Measurements from ENCODE around the gene IQGAP3. TPM values are rescaled to one million over a fixed set of nuclear protein-coding genes. Genes with fewer than 3 reads are reported as not detected.
"Not testable (repeated sequence)": the region's sequence is repeated elsewhere in the genome, so short reads cannot be mapped to it uniquely, and the experiment has no call there.

The IQGAP3 gene
- total and polyA plus RNA-seq, 9 donors = 0.05 to 1.2 (median 0.30) TPM; not detected in 1

DNA sequence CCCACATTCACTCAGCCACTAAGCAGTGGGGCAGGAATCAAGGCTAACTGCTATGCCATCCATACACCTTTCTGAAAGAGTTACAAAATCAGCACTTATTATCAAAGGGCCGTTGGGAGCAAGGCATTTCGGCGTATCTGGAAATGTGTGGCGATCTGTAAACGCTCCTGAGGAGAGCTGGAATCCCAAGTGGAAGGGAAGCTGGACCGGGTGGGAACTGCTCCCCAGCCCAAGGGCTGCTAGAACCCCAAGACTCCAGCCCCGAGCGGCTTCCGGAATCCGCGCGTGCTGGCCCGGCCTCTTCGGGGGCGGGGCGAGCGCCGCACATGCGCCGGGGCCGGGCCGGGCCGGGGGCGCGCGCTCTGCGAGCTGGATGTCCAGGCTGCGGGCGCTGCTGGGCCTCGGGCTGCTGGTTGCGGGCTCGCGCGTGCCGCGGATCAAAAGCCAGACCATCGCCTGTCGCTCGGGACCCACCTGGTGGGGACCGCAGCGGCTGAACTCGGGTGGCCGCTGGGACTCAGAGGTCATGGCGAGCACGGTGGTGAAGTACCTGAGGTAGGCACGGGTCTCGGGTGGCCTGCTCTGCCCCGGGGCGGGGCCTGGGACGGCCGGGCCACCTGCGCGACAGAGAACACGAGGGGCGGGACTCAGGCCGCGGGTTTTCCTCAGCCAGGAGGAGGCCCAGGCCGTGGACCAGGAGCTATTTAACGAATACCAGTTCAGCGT lies 19.2 kb upstream of the IQGAP3 start, which contains the start of gene NAXE:
Gene NAXE (plus strand): TSS at position 345 of the 726 bp plus-strand sequence. CDS start 29 bp downstream, at position 374.
- Histone ChIP-seq H3K4me3 (peak within 1 kb of the TSS; percentile 51), H3K4me1 (ENCODE audit: insufficient read depth) (no peaks in the 10 kb centered on the region), H3K27ac (peak within 1 kb of the TSS; percentile 59 to 71), H3K9me3 (no peaks in the 10 kb centered on the region), H3K36me3 (no peaks in the 10 kb centered on the region), H3K27me3 (no peaks in the 10 kb centered on the region)
- no peak for TF ChIP-seq EP300 (IDR thresholded peaks at IDR 0.05)
- TF ChIP-seq CTCF (IDR thresholded peaks at IDR 0.05) = no peak
- peak; percentile 48 for TF ChIP-seq POLR2A (IDR thresholded peaks at IDR 0.05)
- intact Hi-C loops (cut with DNase I) = loop anchor here in 1 of 4 donors (5.0 kb wide), 1 partner anchor 134 kb away; no protein-coding TSS in a partner anchor
- peak; percentile 68 to 82 (median 78) for DNase-seq
- WGBS, 3 donors = 0 to 1% (median 1%) methylated on average over 50 to 60 of the region's 60 CpGs

- TF ChIP-seq EP300 (IDR thresholded peaks at IDR 0.05) = no peak
- no peak for TF ChIP-seq CTCF (IDR thresholded peaks at IDR 0.05)
- no peak for TF ChIP-seq POLR2A (IDR thresholded peaks at IDR 0.05)
- 15 to 20% (median 19%) methylated on average over 6 of the region's 6 CpGs for WGBS, 3 donors
- intact Hi-C loops (cut with DNase I) = loop anchor here in 1 of 4 donors (5.0 kb wide), 1 partner anchor 134 kb away; no protein-coding TSS in a partner anchor
- H3K36me3 ChIP-seq = no peaks in the 10 kb centered on the region
- peak overlapping the region; percentile 51 for H3K4me3 ChIP-seq
- no peaks in the 10 kb centered on the region for H3K4me1 ChIP-seq (ENCODE audit: insufficient read depth)
- H3K9me3 ChIP-seq = no peaks in the 10 kb centered on the region
- H3K27me3 ChIP-seq = no peaks in the 10 kb centered on the region
- no peak for DNase-seq
- peak overlapping the region in 1 of 2 donors; percentile 60 for H3K27ac ChIP-seq
Measured at GRCh38 chr1:156591181-156591431, 18.7 kb upstream of the IQGAP3 start.

DNA sequence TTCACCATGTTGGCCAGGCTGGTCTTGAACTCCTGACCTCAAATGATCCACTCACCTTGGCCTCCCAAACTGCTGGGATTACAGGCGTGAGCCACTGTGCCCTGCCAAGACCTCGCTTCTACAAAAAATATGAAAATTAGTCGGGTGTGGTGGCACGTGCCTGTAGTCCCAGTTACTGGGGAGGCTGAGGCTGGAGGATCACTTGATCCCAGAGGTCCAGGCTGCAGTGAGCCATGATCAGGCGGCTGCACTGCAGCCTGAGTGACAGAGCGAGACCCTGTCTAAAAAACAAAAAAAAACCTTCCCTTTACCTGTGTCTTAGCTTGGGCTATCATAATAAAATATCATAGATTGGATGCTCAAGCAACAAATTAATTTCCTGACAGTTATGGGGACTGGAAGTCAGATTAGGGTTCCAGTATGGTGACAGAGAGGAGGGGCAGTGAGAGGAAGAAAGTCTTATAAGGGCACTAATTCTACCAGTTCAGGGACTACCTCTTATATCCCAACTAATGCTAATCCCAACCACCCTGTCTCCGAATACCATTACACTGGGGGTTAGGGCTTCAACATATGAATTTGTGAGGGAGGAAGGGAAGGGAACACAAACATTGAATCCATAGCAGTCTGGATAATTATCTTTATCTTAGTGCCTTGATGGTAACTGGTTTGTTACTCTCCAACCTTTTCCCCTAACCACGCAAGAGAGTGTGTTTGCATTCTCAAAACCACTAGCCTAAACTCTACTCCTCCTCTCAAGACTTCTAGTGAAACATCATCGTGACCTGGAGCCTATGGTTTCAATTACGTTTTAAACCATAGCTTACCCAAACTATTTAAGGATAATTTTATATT lies 18.2 kb upstream of the IQGAP3 start:
- H3K27ac ChIP-seq = peak overlapping the region in 1 of 2 donors; percentile 60
- TF ChIP-seq CTCF (IDR thresholded peaks at IDR 0.05) (no peak), EP300 (IDR thresholded peaks at IDR 0.05) (no peak), POLR2A (IDR thresholded peaks at IDR 0.05) (no peak)
- 75 to 83% (median 82%) methylated on average over 10 of the region's 10 CpGs for WGBS, 3 donors
- no peaks in the 10 kb centered on the region for H3K9me3 ChIP-seq
- no peak overlapping the region for H3K4me3 ChIP-seq
- intact Hi-C loops (cut with DNase I) = loop anchor here in 1 of 4 donors (5.0 kb wide), 1 partner anchor 133 kb away; no protein-coding TSS in a partner anchor
- DNase-seq = no peak
- no peaks in the 10 kb centered on the region for H3K4me1 ChIP-seq (ENCODE audit: insufficient read depth)
- H3K27me3 ChIP-seq = no peaks in the 10 kb centered on the region
- H3K36me3 ChIP-seq = no peaks in the 10 kb centered on the region

- no peaks in the 10 kb centered on the region for H3K27me3 ChIP-seq
- no peak for DNase-seq
- no peaks in the 10 kb centered on the region for H3K9me3 ChIP-seq
- H3K4me3 ChIP-seq = no peak overlapping the region
- H3K27ac ChIP-seq = no peak overlapping the region
- intact Hi-C loops (cut with DNase I) = loop anchor here in 2 of 4 donors (5.0 to 10.0 kb wide), 2 partner anchors 65 to 127 kb away; no protein-coding TSS in a partner anchor
- 32 to 35% (median 33%) methylated on average over 5 of the region's 5 CpGs for WGBS, 3 donors
- H3K36me3 ChIP-seq = no peaks in the 10 kb centered on the region
- H3K4me1 ChIP-seq (ENCODE audit: insufficient read depth) = no peaks in the 10 kb centered on the region
- TF ChIP-seq POLR2A (IDR thresholded peaks at IDR 0.05) (no peak), EP300 (IDR thresholded peaks at IDR 0.05) (no peak), CTCF (IDR thresholded peaks at IDR 0.05) (no peak)
Measured at GRCh38 chr1:156589546-156589945, 17.2 kb upstream of the IQGAP3 start.

DNA sequence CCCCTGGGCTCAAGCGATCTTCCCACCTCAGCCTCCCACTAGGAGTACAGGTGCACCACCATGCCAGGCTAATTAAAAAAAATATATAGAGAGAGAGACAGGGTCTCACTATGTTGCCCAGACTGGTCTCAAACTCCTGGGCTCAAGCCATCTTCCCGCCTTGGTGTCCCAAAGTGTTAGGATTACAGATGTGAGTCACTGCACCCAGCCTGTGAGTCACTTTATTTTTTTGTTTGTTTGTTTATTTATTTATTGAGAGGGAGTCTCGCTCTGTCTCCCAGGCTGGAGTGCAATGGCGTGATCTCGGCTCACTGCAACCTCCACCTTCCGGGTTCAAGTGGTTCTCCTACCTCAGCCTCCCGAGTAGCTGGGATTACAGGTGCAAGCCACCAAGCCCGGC lies 15.6 kb upstream of the IQGAP3 start:
- 81 to 92% (median 83%) methylated on average over 8 of the region's 8 CpGs for WGBS, 3 donors
- not testable (repeated sequence) for H3K4me3 ChIP-seq; H3K27ac ChIP-seq; H3K4me1 ChIP-seq (ENCODE audit: insufficient read depth); H3K27me3 ChIP-seq; DNase-seq; H3K36me3 ChIP-seq; H3K9me3 ChIP-seq
- intact Hi-C loops (cut with DNase I) = loop anchor here in 2 of 4 donors (5.0 to 10.0 kb wide), 2 partner anchors 67 to 126 kb away; no protein-coding TSS in a partner anchor

Measured in ovary (tissue), 9 donors.